OCI-LY1 (cell line): ENCODE results near the gene ETFDH.
"Not testable (repeated sequence)": the region's sequence is repeated elsewhere in the genome, so short reads cannot be mapped to it uniquely, and the experiment has no call there.

ENCODE experiments used
- H2AFZ ChIP-seq: fragments of 200-600 bp; sonication (generic), shearing (Covaris generic); 2 replicates; pipeline ENCODE4 v1.6.0; 2014; ENCODE audit warnings: antibody characterized with exemption, mild to moderate bottlenecking, low read length
- H3F3A ChIP-seq: fragments of 200-600 bp; sonication (generic), shearing (Covaris generic); 2 replicates; pipeline ENCODE4 v1.6.0; 2014; ENCODE audit warnings: mild to moderate bottlenecking, antibody characterized with exemption, low read length, moderate library complexity; ENCODE audit not compliant: insufficient read depth
- H3K27ac ChIP-seq: fragments of 200-600 bp; sonication (generic); 2 replicates; pipeline ENCODE4 v1.5.1; 2014; ENCODE audit warnings: low read length, mixed run types, mild to moderate bottlenecking, low read depth; ENCODE audit not compliant: poor library complexity, severe bottlenecking
- H3K27me3 ChIP-seq: fragments of 200-600 bp; sonication (generic); 2 replicates; pipeline ENCODE4 v1.6.0; 2014; ENCODE audit warnings: antibody characterized with exemption, mild to moderate bottlenecking, low read length, moderate library complexity; ENCODE audit not compliant: insufficient read depth
- H3K36me3 ChIP-seq: fragments of 200-600 bp; sonication (generic); 2 replicates; pipeline ENCODE4 v1.6.1; 2014; ENCODE audit warnings: mild to moderate bottlenecking, antibody characterized with exemption, low read length, moderate library complexity, mixed read lengths; ENCODE audit not compliant: insufficient read depth
- H3K4me1 ChIP-seq: fragments of 200-600 bp; sonication (generic); 2 replicates; pipeline ENCODE4 v1.5.1; 2014; ENCODE audit warnings: mild to moderate bottlenecking, low read length, moderate library complexity; ENCODE audit not compliant: insufficient read depth, severe bottlenecking
- H3K4me2 ChIP-seq: fragments of 200-600 bp; sonication (generic), shearing (Covaris generic); 2 replicates; pipeline ENCODE4 v1.6.1; 2014; ENCODE audit warnings: low read length
- H3K4me3 ChIP-seq: fragments of 200-600 bp; sonication (generic); 2 replicates; pipeline ENCODE4 v1.5.1; 2014; ENCODE audit warnings: low read length, low read depth, mild to moderate bottlenecking, mixed read lengths; ENCODE audit not compliant: poor library complexity, severe bottlenecking
- H3K79me2 ChIP-seq: fragments of 200-600 bp; shearing (Covaris generic); 2 replicates; pipeline ENCODE4 v1.6.1; 2016; ENCODE audit warnings: mixed run types, low read length, mixed read lengths; ENCODE audit not compliant: insufficient read depth
- H3K9ac ChIP-seq: fragments of 200-600 bp; sonication (generic), shearing (Covaris generic); 2 replicates; pipeline ENCODE4 v1.6.1; 2014; ENCODE audit warnings: mild to moderate bottlenecking, low read length, mixed read lengths
- H3K9me2 ChIP-seq: fragments of 200-600 bp; sonication (generic), shearing (Covaris generic); 2 replicates; pipeline ENCODE4 v1.6.1; 2014; ENCODE audit warnings: low read depth, mild to moderate bottlenecking, low read length, mixed read lengths
- H3K9me3 ChIP-seq: fragments of 200-600 bp; shearing (Covaris generic); 2 replicates; pipeline ENCODE4 v1.6.1; 2014; ENCODE audit warnings: low read length, mixed read lengths
- H4K20me1 ChIP-seq: fragments of 200-600 bp; sonication (generic), shearing (Covaris generic); 2 replicates; pipeline ENCODE4 v1.6.0; 2016; ENCODE audit warnings: mild to moderate bottlenecking, low read length; ENCODE audit not compliant: insufficient read depth
- CTCF ChIP-seq: fragments of 200-600 bp; sonication (generic), shearing (Covaris generic); IDR thresholded peaks from 2 replicates; pipeline ENCODE4 v1.5.1; 2017; ENCODE audit warnings: mild to moderate bottlenecking, antibody characterized with exemption, low read length, moderate library complexity, mixed read lengths
- EZH2 ChIP-seq: fragments of 200-600 bp; sonication (generic), shearing (Covaris generic); IDR thresholded peaks from 2 replicates; pipeline ENCODE4 v1.8.0; 2017; ENCODE audit warnings: borderline replicate concordance, mixed run types, mild to moderate bottlenecking, antibody characterized with exemption, low read length, moderate library complexity, mixed read lengths

ETFDH gene

GRCh38 chr4:158739600-158739999, 67.5 kb downstream of the ETFDH start:
- TF ChIP-seq EZH2 (no peak), CTCF (no peak)
- H3K27me3 ChIP-seq, result no peaks in the 10 kb centered on the region
- no peaks in the 10 kb centered on the region for H3F3A ChIP-seq
- no peak overlapping the region for H3K4me2 ChIP-seq
- no peak overlapping the region for H3K4me3 ChIP-seq
- H2AFZ ChIP-seq, result no peak overlapping the region
- H3K36me3 ChIP-seq, result no peaks in the 10 kb centered on the region
- H3K9ac ChIP-seq, result no peak overlapping the region
- no peaks in the 10 kb centered on the region for H3K9me2 ChIP-seq
- H3K4me1 ChIP-seq, result no peaks in the 10 kb centered on the region
- no peaks in the 10 kb centered on the region for H3K9me3 ChIP-seq
- no peaks in the 10 kb centered on the region for H3K79me2 ChIP-seq
- H3K27ac ChIP-seq, result no peak overlapping the region
- H4K20me1 ChIP-seq, result no peaks in the 10 kb centered on the region

- Histone ChIP-seq H3K9me3 (no peaks in the 10 kb centered on the region), H3K4me3 (no peak overlapping the region), H3K36me3 (no peaks in the 10 kb centered on the region), H3K9ac (no peak overlapping the region), H3K4me1 (no peaks in the 10 kb centered on the region), H3F3A (no peaks in the 10 kb centered on the region), H2AFZ (no peak overlapping the region), H4K20me1 (no peaks in the 10 kb centered on the region), H3K9me2 (no peaks in the 10 kb centered on the region), H3K27me3 (no peaks in the 10 kb centered on the region), H3K27ac (no peak overlapping the region), H3K4me2 (no peak overlapping the region), H3K79me2 (no peaks in the 10 kb centered on the region)
- TF ChIP-seq CTCF (no peak), EZH2 (no peak)
Measured at GRCh38 chr4:158741326-158742021, 69.4 kb downstream of the ETFDH start.

GRCh38 chr4:158746537-158746936, 74.4 kb downstream of the ETFDH start:
- not testable (repeated sequence) for H3K4me2 ChIP-seq, H3K27ac ChIP-seq, H3K9me2 ChIP-seq, H3F3A ChIP-seq, H3K36me3 ChIP-seq, H3K4me3 ChIP-seq, H3K9ac ChIP-seq, H4K20me1 ChIP-seq, H2AFZ ChIP-seq, H3K4me1 ChIP-seq, H3K79me2 ChIP-seq, H3K27me3 ChIP-seq, H3K9me3 ChIP-seq

- no peaks in the 10 kb centered on the region for H3K9me2 ChIP-seq
- no peaks in the 10 kb centered on the region for H3F3A ChIP-seq
- no peaks in the 10 kb centered on the region for H3K27me3 ChIP-seq
- H3K27ac ChIP-seq, result no peak overlapping the region
- no peaks in the 10 kb centered on the region for H3K79me2 ChIP-seq
- H3K9me3 ChIP-seq, result no peaks in the 10 kb centered on the region
- no peaks in the 10 kb centered on the region for H3K4me1 ChIP-seq
- no peak overlapping the region for H2AFZ ChIP-seq
- no peak overlapping the region for H3K4me2 ChIP-seq
- H3K9ac ChIP-seq, result no peak overlapping the region
- no peaks in the 10 kb centered on the region for H4K20me1 ChIP-seq
- H3K36me3 ChIP-seq, result no peaks in the 10 kb centered on the region
- H3K4me3 ChIP-seq, result no peak overlapping the region
- TF ChIP-seq EZH2, result no peak
- no peak for TF ChIP-seq CTCF
Measured at GRCh38 chr4:158750379-158750778, 78.3 kb downstream of the ETFDH start.
